Skeletal muscle tissue (tissue), 4 donors: ENCODE results near the gene KRT78. TPM values are rescaled to one million over a fixed set of nuclear protein-coding genes. Genes with fewer than 3 reads are reported as not detected.

Experiments
- H3K27ac ChIP-seq: one replicate; pipeline ENCODE4 v1.7.0; 2013; ENCODE audit warnings: mild to moderate bottlenecking, low read depth, low read length, inconsistent platforms
- H3K27me3 ChIP-seq, 3 donors: one replicate each; pipeline ENCODE4 v1.7.0; 2013; ENCODE audit warnings: low read length in 3 of 3; ENCODE audit not compliant: control insufficient read depth in 3 of 3, insufficient read depth in 3 of 3
- H3K36me3 ChIP-seq, 3 donors: one replicate each; pipeline ENCODE4 v1.7.0; 2013; ENCODE audit warnings: low read length in 3 of 3; ENCODE audit not compliant: control insufficient read depth in 3 of 3, insufficient read depth in 3 of 3
- H3K4me1 ChIP-seq, 3 donors: one replicate each; pipeline ENCODE4 v1.7.0; 2013; ENCODE audit warnings: low read length in 3 of 3, mild to moderate bottlenecking in 3 of 3; ENCODE audit not compliant: control insufficient read depth in 3 of 3, insufficient read depth in 3 of 3
- H3K4me3 ChIP-seq, 3 donors: one replicate each; pipeline ENCODE4 v1.7.0; 2013; ENCODE audit warnings: low read length in 3 of 3
- H3K9ac ChIP-seq, 3 donors: one replicate each; pipeline ENCODE4 v1.7.0; 2013; ENCODE audit warnings: low read length in 3 of 3, mild to moderate bottlenecking in 3 of 3, moderate library complexity in 2 of 3, low read depth in 1 of 3
- H3K9me3 ChIP-seq, 3 donors: one replicate each; pipeline ENCODE4 v1.7.0; 2013; ENCODE audit warnings: low read length in 3 of 3; ENCODE audit not compliant: control insufficient read depth in 3 of 3
- total RNA-seq: library from RNA; depleted of rRNA; stranded (reverse); fragments of >200 nt; gene quantifications from one replicate; pipeline ENCODE4 v1.2.3, GENCODE V29; 2014
- donor health status: Osteomylitis.

KRT78 gene
- total RNA-seq, 1 donor from 2014 or later, result not detected

GRCh38 chr12:52805000-52805399, 43.8 kb downstream of the KRT78 start:
- no peak overlapping the region for H3K27ac ChIP-seq
- H3K4me1 ChIP-seq, result no peaks in the 10 kb centered on the region
- no peak overlapping the region for H3K9ac ChIP-seq

GRCh38 chr12:52802442-52802841, 46.4 kb downstream of the KRT78 start:
- Histone ChIP-seq H3K4me3 (no peak overlapping the region), H3K4me1 (no peaks in the 10 kb centered on the region), H3K36me3 (no peaks in the 10 kb centered on the region), H3K9ac (no peak overlapping the region), H3K27me3 (peaks cover 0 to 13% (median 6%) of the 10 kb centered on the region in 3 donors), H3K27ac (no peak overlapping the region), H3K9me3 (no peaks in the 10 kb centered on the region)

More at GRCh38 chr12:52805000-52805399, 43.8 kb downstream of the KRT78 start:
- H3K9me3 ChIP-seq, result no peaks in the 10 kb centered on the region
- peaks cover 7 to 27% (median 21%) of the 10 kb centered on the region in 3 donors for H3K27me3 ChIP-seq
- H3K36me3 ChIP-seq, result no peaks in the 10 kb centered on the region
- no peak overlapping the region for H3K4me3 ChIP-seq

GRCh38 chr12:52801773-52802172, 47.0 kb downstream of the KRT78 start:
- H3K9ac ChIP-seq, result no peak overlapping the region
- H3K4me3 ChIP-seq, result no peak overlapping the region
- peaks cover 0 to 7% (median 2%) of the 10 kb centered on the region in 3 donors for H3K27me3 ChIP-seq
- no peak overlapping the region for H3K27ac ChIP-seq
- no peaks in the 10 kb centered on the region for H3K4me1 ChIP-seq
- no peaks in the 10 kb centered on the region for H3K9me3 ChIP-seq
- no peaks in the 10 kb centered on the region for H3K36me3 ChIP-seq

GRCh38 chr12:52800259-52800917, 48.4 kb downstream of the KRT78 start:
- Histone ChIP-seq H3K27me3 (peaks cover 0 to 4% (median 0%) of the 10 kb centered on the region in 3 donors), H3K9ac (no peak overlapping the region), H3K36me3 (no peaks in the 10 kb centered on the region), H3K4me1 (no peaks in the 10 kb centered on the region), H3K27ac (no peak overlapping the region), H3K9me3 (no peaks in the 10 kb centered on the region), H3K4me3 (no peak overlapping the region)

- no peaks in the 10 kb centered on the region for H3K9me3 ChIP-seq
- no peak overlapping the region for H3K9ac ChIP-seq
- H3K4me1 ChIP-seq, result no peaks in the 10 kb centered on the region
- H3K4me3 ChIP-seq, result no peak overlapping the region
- H3K27ac ChIP-seq, result no peak overlapping the region
- H3K27me3 ChIP-seq, result peaks cover 0 to 3% (median 1%) of the 10 kb centered on the region in 3 donors
- H3K36me3 ChIP-seq, result no peaks in the 10 kb centered on the region
Measured at GRCh38 chr12:52799505-52800211, 49.1 kb downstream of the KRT78 start.

GRCh38 chr12:52798671-52799504, 49.9 kb downstream of the KRT78 start:
- no peak overlapping the region for H3K27ac ChIP-seq
- H3K4me3 ChIP-seq, result no peak overlapping the region
- no peaks in the 10 kb centered on the region for H3K4me1 ChIP-seq
- peaks cover 3 to 9% (median 7%) of the 10 kb centered on the region in 3 donors for H3K27me3 ChIP-seq
- H3K9me3 ChIP-seq, result no peaks in the 10 kb centered on the region
- H3K9ac ChIP-seq, result no peak overlapping the region
- H3K36me3 ChIP-seq, result no peaks in the 10 kb centered on the region

- H3K36me3 ChIP-seq, result no peaks in the 10 kb centered on the region
- H3K27ac ChIP-seq, result no peak overlapping the region
- H3K27me3 ChIP-seq, result peaks cover 5 to 10% (median 8%) of the 10 kb centered on the region in 3 donors
- no peaks in the 10 kb centered on the region for H3K4me1 ChIP-seq
- H3K9ac ChIP-seq, result no peak overlapping the region
- no peak overlapping the region for H3K4me3 ChIP-seq
- no peaks in the 10 kb centered on the region for H3K9me3 ChIP-seq
Measured at GRCh38 chr12:52798003-52798670, 50.7 kb downstream of the KRT78 start.

GRCh38 chr12:52797529-52797894, 51.3 kb downstream of the KRT78 start:
- Histone ChIP-seq H3K27ac (no peak overlapping the region), H3K27me3 (peaks cover 5 to 10% (median 8%) of the 10 kb centered on the region in 3 donors), H3K36me3 (no peaks in the 10 kb centered on the region), H3K9ac (no peak overlapping the region), H3K4me3 (no peak overlapping the region), H3K4me1 (no peaks in the 10 kb centered on the region), H3K9me3 (no peaks in the 10 kb centered on the region)

- no peaks in the 10 kb centered on the region for H3K4me1 ChIP-seq
- H3K27me3 ChIP-seq, result peaks cover 5 to 12% (median 10%) of the 10 kb centered on the region in 3 donors
- no peaks in the 10 kb centered on the region for H3K36me3 ChIP-seq
- no peak overlapping the region for H3K27ac ChIP-seq
- no peak overlapping the region for H3K4me3 ChIP-seq
- no peak overlapping the region for H3K9ac ChIP-seq
- H3K9me3 ChIP-seq, result no peaks in the 10 kb centered on the region
Measured at GRCh38 chr12:52796839-52797528, 51.8 kb downstream of the KRT78 start.
